ENCODE data around the gene RCVRN. TPM values are rescaled to one million over a fixed set of nuclear protein-coding genes. Genes with fewer than 3 reads are reported as not detected.

The RCVRN gene
- total RNA-seq, 2 experiments from 2014 or later: not detected

GRCh38 chr17:9875441-9875840 lies 29.6 kb downstream of the RCVRN start:
- ATAC-seq (ENCODE audit: poor library complexity) (no peak), DNase-seq (no peak)
- ChIA-PET CTCF (no interaction called here), POLR2A (no interaction called here)
- peaks cover 0 to 7% of the 10 kb centered on the region in 2 experiments for H3K9me3 ChIP-seq (ENCODE audit: control insufficient read depth in 1 of 2, insufficient read depth in 1 of 2, low read length in 2 of 2)
- no peaks in the 10 kb centered on the region for H3K27me3 ChIP-seq (ENCODE audit: control insufficient read depth in 1 of 2, insufficient read depth in 2 of 2, low read length in 2 of 2)
- intact Hi-C loops (cut with DNase I, micrococcal nuclease): no loop called here
- Mint-ChIP-seq H3K27me3 (peaks cover 46% of the 10 kb centered on the region), H3K4me3 (no peak overlapping the region), H3K9me3 (no peaks in the 10 kb centered on the region), H3K36me3 (ENCODE audit: low read depth) (no peaks in the 10 kb centered on the region), H3K27ac (no peak overlapping the region), H3K4me1 (ENCODE audit: low read depth) (no peaks in the 10 kb centered on the region)
- no peak overlapping the region for H3K27ac ChIP-seq (ENCODE audit: low read depth in 1 of 2, low read length in 2 of 2)
- TF ChIP-seq, protein P1, sequence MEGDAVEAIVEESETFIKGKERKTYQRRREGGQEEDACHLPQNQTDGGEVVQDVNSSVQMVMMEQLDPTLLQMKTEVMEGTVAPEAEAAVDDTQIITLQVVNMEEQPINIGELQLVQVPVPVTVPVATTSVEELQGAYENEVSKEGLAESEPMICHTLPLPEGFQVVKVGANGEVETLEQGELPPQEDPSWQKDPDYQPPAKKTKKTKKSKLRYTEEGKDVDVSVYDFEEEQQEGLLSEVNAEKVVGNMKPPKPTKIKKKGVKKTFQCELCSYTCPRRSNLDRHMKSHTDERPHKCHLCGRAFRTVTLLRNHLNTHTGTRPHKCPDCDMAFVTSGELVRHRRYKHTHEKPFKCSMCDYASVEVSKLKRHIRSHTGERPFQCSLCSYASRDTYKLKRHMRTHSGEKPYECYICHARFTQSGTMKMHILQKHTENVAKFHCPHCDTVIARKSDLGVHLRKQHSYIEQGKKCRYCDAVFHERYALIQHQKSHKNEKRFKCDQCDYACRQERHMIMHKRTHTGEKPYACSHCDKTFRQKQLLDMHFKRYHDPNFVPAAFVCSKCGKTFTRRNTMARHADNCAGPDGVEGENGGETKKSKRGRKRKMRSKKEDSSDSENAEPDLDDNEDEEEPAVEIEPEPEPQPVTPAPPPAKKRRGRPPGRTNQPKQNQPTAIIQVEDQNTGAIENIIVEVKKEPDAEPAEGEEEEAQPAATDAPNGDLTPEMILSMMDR (IDR thresholded peaks at IDR 0.05): no peak
- no peak overlapping the region for H3K4me3 ChIP-seq (ENCODE audit: low read length)
- H3K36me3 ChIP-seq (ENCODE audit: insufficient read depth, low read length): no peaks in the 10 kb centered on the region
- no peaks in the 10 kb centered on the region for H3K4me1 ChIP-seq (ENCODE audit: insufficient read depth, low read length)

- ChIA-PET CTCF (no interaction called here), POLR2A (no interaction called here)
- Mint-ChIP-seq H3K9me3 (no peaks in the 10 kb centered on the region), H3K4me3 (no peak overlapping the region), H3K27ac (no peak overlapping the region), H3K36me3 (ENCODE audit: low read depth) (no peaks in the 10 kb centered on the region), H3K27me3 (peaks cover 41% of the 10 kb centered on the region), H3K4me1 (ENCODE audit: low read depth) (no peaks in the 10 kb centered on the region)
- DNase-seq (no peak), ATAC-seq (ENCODE audit: poor library complexity) (no peak)
- H3K27me3 ChIP-seq (ENCODE audit: control insufficient read depth in 1 of 2, insufficient read depth in 2 of 2, low read length in 2 of 2): no peaks in the 10 kb centered on the region
- H3K4me1 ChIP-seq (ENCODE audit: insufficient read depth, low read length): no peaks in the 10 kb centered on the region
- intact Hi-C loops (cut with DNase I, micrococcal nuclease): no loop called here
- TF ChIP-seq, protein P1 (IDR thresholded peaks at IDR 0.05): no peak
- H3K36me3 ChIP-seq (ENCODE audit: insufficient read depth, low read length): no peaks in the 10 kb centered on the region
- H3K9me3 ChIP-seq (ENCODE audit: control insufficient read depth in 1 of 2, insufficient read depth in 1 of 2, low read length in 2 of 2): peaks cover 0 to 7% of the 10 kb centered on the region in 2 experiments
- no peak overlapping the region for H3K4me3 ChIP-seq (ENCODE audit: low read length)
- no peak overlapping the region for H3K27ac ChIP-seq (ENCODE audit: low read depth in 1 of 2, low read length in 2 of 2)
Observed at GRCh38 chr17:9874722-9875121, 30.3 kb downstream of the RCVRN start.

DNA sequence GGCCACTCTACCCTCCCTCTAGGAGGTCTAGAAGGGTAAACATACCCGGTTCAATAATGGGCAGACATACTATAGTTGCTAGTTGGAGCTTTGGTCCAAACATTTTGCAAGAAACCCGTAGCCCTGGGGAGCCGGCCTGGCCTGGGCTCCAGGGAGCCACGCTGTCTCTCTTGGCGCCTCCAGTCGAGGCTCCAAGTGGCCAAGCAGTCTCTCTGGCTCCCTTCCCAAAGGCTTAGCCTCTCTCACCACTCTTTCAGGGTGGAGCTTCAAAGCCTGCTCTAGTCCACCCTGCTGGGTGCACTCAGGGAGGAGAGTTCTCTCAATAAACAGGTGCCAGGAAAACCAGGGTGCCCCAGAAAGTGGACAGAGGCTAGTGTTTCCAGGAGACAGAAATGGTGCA lies 32.2 kb downstream of the RCVRN start:
- Mint-ChIP-seq H3K27me3 (peaks cover 39% of the 10 kb centered on the region), H3K27ac (no peak overlapping the region), H3K36me3 (ENCODE audit: low read depth) (no peaks in the 10 kb centered on the region), H3K9me3 (no peaks in the 10 kb centered on the region), H3K4me1 (ENCODE audit: low read depth) (no peaks in the 10 kb centered on the region), H3K4me3 (no peak overlapping the region)
- no peak overlapping the region for H3K27ac ChIP-seq (ENCODE audit: low read depth in 1 of 2, low read length in 2 of 2)
- TF ChIP-seq, protein P1 (IDR thresholded peaks at IDR 0.05): no peak
- intact Hi-C loops (cut with DNase I, micrococcal nuclease): no loop called here
- no peak for ATAC-seq (ENCODE audit: poor library complexity)
- no peaks in the 10 kb centered on the region for H3K4me1 ChIP-seq (ENCODE audit: insufficient read depth, low read length)
- no peak for DNase-seq
- no peaks in the 10 kb centered on the region for H3K27me3 ChIP-seq (ENCODE audit: control insufficient read depth in 1 of 2, insufficient read depth in 2 of 2, low read length in 2 of 2)
- no peaks in the 10 kb centered on the region for H3K36me3 ChIP-seq (ENCODE audit: insufficient read depth, low read length)
- ChIA-PET POLR2A (no interaction called here), CTCF (no interaction called here)
- no peak overlapping the region for H3K4me3 ChIP-seq (ENCODE audit: low read length)
- peaks cover 0 to 7% of the 10 kb centered on the region in 2 experiments for H3K9me3 ChIP-seq (ENCODE audit: control insufficient read depth in 1 of 2, insufficient read depth in 1 of 2, low read length in 2 of 2)
